OCI-LY3 (cell line): Measurements from ENCODE around the gene INHBE.

ENCODE experiments used
- CTCF ChIP-seq: fragments of 200-600, 300-600 bp; sonication (generic); IDR thresholded peaks from 2 replicates; pipeline ENCODE4 v1.5.1; 2014; ENCODE audit warnings: antibody characterized with exemption, low read length, low read depth
- EZH2phosphoT487 ChIP-seq: fragments of 200-600 bp; shearing (Covaris generic); IDR thresholded peaks from 2 replicates; pipeline ENCODE4 v1.6.1; 2018; ENCODE audit warnings: antibody characterized with exemption, mixed run types, low read depth

GRCh38 chr12:57475271-57476161, 20.4 kb downstream of the INHBE start:
- TF ChIP-seq EZH2phosphoT487 (no peak), CTCF (no peak)
